Brain microvascular endothelial cell (primary cell): Measurements from ENCODE around the gene PDE4C.

Source experiments
- DNase-seq: peaks from one replicate; pipeline ENCODE4 v3.0.0-alpha.2; 2020
- H3K27ac ChIP-seq: fragments of 250-450 bp; sonication (Bioruptor Pico); 2 replicates; pipeline ENCODE4 v1.5.1; 2020; ENCODE audit warnings: mild to moderate bottlenecking, moderate library complexity
- H3K27me3 ChIP-seq: fragments of 250-450 bp; sonication (Bioruptor Pico); replicated peaks from 2 replicates; pipeline ENCODE4 v1.5.1; 2020; ENCODE audit warnings: mild to moderate bottlenecking
- H3K36me3 ChIP-seq: fragments of 250-450 bp; sonication (Bioruptor Pico); replicated peaks from 2 replicates; pipeline ENCODE4 v1.5.1; 2020; ENCODE audit warnings: mild to moderate bottlenecking
- H3K4me3 ChIP-seq: 2 replicates; pipeline ENCODE4 v1.5.1; 2011; ENCODE audit warnings: low read depth, mild to moderate bottlenecking, control low read depth, low read length, moderate library complexity
- CTCF ChIP-seq: IDR thresholded peaks from 2 replicates; pipeline ENCODE4 v1.5.1; 2011; ENCODE audit warnings: low read depth, mild to moderate bottlenecking, moderate library complexity, low read length, control low read depth, inconsistent platforms; ENCODE audit errors: missing control alignments
- in situ Hi-C: cut with HindIII; loops from 2 replicates; pipeline ENCODE4 v1.10.0; 2017; ENCODE audit warnings: low sequenced_read_pairs, low pct_ligation_motif_present

Gene PDE4C

DNA sequence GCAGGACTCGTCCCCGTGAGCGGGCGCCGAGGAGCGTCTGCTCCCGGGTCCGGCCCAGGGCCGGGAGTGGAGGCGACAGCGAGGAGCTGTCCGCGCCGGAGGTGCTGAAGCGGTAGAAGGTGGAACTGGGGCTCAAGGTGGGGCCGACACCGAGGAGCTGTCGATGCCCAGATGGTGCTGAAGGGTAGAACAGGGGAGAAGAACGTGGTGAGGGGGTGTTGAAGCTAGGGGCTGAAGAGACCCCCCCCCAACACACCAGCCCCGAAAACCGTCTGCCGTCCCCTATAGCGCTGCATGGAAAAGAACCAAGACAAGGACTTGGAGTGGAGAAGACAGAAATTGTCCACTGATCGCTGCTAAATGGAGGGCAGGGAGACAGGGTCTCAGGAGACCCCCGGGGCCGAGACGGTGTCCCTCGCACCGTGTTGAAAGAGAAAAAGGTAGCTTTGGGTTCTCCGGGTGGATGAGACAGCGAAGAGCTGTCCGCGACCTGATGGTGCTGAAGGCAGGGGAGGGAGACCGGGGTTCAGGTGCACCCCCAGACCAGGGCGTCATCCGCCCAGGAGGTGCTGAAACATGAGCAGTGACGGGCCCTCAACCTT, 7.1 kb upstream of the PDE4C start:
- DNase-seq = no peak
- no peak overlapping the region for H3K27ac ChIP-seq
- H3K4me3 ChIP-seq = no peak overlapping the region
- TF ChIP-seq CTCF = no peak
- no peaks in the 10 kb centered on the region for H3K36me3 ChIP-seq
- in situ Hi-C loops = no loop called here
- H3K27me3 ChIP-seq = peaks cover 3% of the 10 kb centered on the region

DNA sequence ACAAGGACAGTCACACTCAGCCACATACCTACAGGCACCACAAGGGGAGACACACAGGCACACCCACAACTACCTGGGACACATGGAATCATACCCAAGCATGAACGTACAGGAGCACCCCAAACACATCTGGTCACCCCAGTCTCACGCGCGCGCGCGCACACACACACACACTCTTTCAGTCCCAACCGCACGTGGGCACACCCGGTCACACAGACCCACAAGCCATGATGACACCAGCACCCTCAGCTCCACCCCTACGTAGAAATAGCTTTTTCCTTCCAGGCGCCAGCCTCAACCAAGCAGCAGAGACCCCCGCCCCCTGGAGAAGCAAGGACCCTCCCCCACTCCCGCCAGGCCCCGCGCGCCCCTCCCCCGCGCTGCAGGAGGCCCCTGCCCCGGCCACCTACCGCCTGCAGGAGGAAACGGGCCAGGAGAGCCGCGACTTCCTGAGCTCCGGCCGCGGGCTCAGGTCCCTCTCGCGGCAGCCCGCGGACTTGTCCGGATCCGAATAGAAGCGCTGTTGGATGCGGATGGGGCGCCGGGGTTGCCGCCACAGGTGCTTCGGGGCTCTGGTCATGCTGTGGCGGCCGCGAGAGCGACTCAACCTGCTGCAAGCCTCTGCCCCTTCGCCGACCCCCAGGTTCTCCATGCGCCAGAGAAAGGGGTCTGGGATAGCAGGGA, 6.4 kb upstream of the PDE4C start:
- no peaks in the 10 kb centered on the region for H3K36me3 ChIP-seq
- no peak for DNase-seq
- H3K27me3 ChIP-seq = peaks cover 3% of the 10 kb centered on the region
- in situ Hi-C loops = no loop called here
- no peak overlapping the region for H3K27ac ChIP-seq
- peak; percentile 24 for TF ChIP-seq CTCF
- H3K4me3 ChIP-seq = no peak overlapping the region

DNA sequence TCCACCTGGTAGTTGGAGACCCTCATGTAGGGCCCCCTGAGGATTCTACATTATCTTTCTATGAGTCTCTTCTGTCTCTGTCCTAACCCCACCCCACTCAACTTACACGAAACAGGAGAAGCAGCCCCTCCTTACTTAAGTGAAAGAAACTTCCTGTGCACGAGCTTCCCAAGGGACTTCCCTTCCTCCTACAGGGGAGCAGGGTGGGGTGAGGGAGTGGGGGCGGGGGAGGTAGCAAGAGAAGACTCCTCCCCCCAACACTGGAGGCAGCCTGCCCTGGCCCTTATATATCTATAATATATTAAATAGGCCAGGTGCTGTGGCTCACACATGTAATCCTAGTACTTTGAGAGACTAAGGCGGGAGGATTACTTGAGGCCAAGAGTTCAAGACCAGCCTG, 5.5 kb upstream of the PDE4C start:
- in situ Hi-C loops = no loop called here
- TF ChIP-seq CTCF = no peak
- H3K4me3 ChIP-seq = no peak overlapping the region
- H3K27me3 ChIP-seq = peaks cover 3% of the 10 kb centered on the region
- no peak for DNase-seq
- H3K36me3 ChIP-seq = no peaks in the 10 kb centered on the region
- H3K27ac ChIP-seq = no peak overlapping the region

GRCh38 chr19:18230941-18231734, 4.9 kb upstream of the PDE4C start:
- no peak for TF ChIP-seq CTCF
- in situ Hi-C loops = no loop called here
- peak; percentile 14 for DNase-seq
- H3K27me3 ChIP-seq = peaks cover 3% of the 10 kb centered on the region
- no peak overlapping the region for H3K27ac ChIP-seq
- no peak overlapping the region for H3K4me3 ChIP-seq
- no peaks in the 10 kb centered on the region for H3K36me3 ChIP-seq

GRCh38 chr19:18229915-18230314, 3.7 kb upstream of the PDE4C start:
- no peak overlapping the region for H3K27ac ChIP-seq
- H3K27me3 ChIP-seq = peaks cover 3% of the 10 kb centered on the region
- no peak overlapping the region for H3K4me3 ChIP-seq
- H3K36me3 ChIP-seq = no peaks in the 10 kb centered on the region
- no peak for DNase-seq
- in situ Hi-C loops = no loop called here
- TF ChIP-seq CTCF = no peak
